Smooth muscle cell (in vitro differentiated cells): ENCODE data around the gene CARS1. TPM values are rescaled to one million over a fixed set of nuclear protein-coding genes. Genes with fewer than 3 reads are reported as not detected.

Experiments used
- DNase-seq: peaks from one replicate; lab custom pipeline; 2025; ENCODE audit not compliant: unreplicated experiment; lab: John Stamatoyannopoulos, UW
- H2AFZ ChIP-seq: fragments of 200-600 bp; sonication (generic); 2 replicates; pipeline ENCODE4 v1.6.0; 2016; ENCODE audit warnings: antibody characterized with exemption, low read depth, mild to moderate bottlenecking
- H3F3A ChIP-seq: fragments of 200-600 bp; sonication (generic); 2 replicates; pipeline ENCODE4 v1.6.0; 2017; ENCODE audit warnings: antibody characterized with exemption, low read depth
- H3K27ac ChIP-seq: fragments of 200-600 bp; sonication (generic); 2 replicates; pipeline ENCODE4 v1.5.1; 2016; ENCODE audit warnings: low read depth, mild to moderate bottlenecking
- H3K27me3 ChIP-seq: fragments of 200-600 bp; sonication (generic); 2 replicates; pipeline ENCODE4 v1.6.1; 2016; ENCODE audit warnings: low read depth, mild to moderate bottlenecking
- H3K36me3 ChIP-seq: fragments of 200-600 bp; sonication (generic); 2 replicates; pipeline ENCODE4 v1.5.1; 2016; ENCODE audit warnings: low read depth
- H3K4me1 ChIP-seq: fragments of 200-600 bp; sonication (generic); 2 replicates; pipeline ENCODE4 v1.5.1; 2016; ENCODE audit warnings: low read depth
- H3K4me2 ChIP-seq: fragments of 200-600 bp; sonication (generic); 2 replicates; pipeline ENCODE4 v1.6.0; 2016; ENCODE audit warnings: mild to moderate bottlenecking
- H3K4me3 ChIP-seq: fragments of 200-600 bp; sonication (generic); 2 replicates; pipeline ENCODE4 v1.5.1; 2016; ENCODE audit warnings: mild to moderate bottlenecking
- H3K79me2 ChIP-seq: fragments of 200-600 bp; sonication (generic); 2 replicates; pipeline ENCODE4 v1.6.0; 2016; ENCODE audit warnings: low read depth, mild to moderate bottlenecking
- H3K9ac ChIP-seq: fragments of 200-600 bp; sonication (generic); 2 replicates; pipeline ENCODE4 v1.6.0; 2016; ENCODE audit warnings: low read depth
- H3K9me3 ChIP-seq: fragments of 200-600 bp; sonication (generic); replicated peaks from 2 replicates; pipeline ENCODE4 v1.5.1; 2016; ENCODE audit warnings: low read depth
- H4K20me1 ChIP-seq: fragments of 200-600 bp; sonication (generic); 2 replicates; pipeline ENCODE4 v1.6.0; 2016; ENCODE audit warnings: low read depth
- WGBS: methylation state at CpG from one replicate; pipeline ENCODE4 v1.1.7; 2016; ENCODE audit warnings: low lambda C conversion rate; 5-methylcytosine and 5-hydroxymethylcytosine counted together
- polyA plus RNA-seq: library from polyadenylated mRNA; unstranded; fragments of >200 nt; fragmentation: Nextera tagmentation; extraction: Ambion mirVana; gene quantifications from 2 replicates; pipeline ENCODE4 v1.2.1, GENCODE V29; 2016
- total RNA-seq: library from RNA; depleted of rRNA; stranded (reverse); fragments of >200 nt; gene quantifications from 2 replicates; pipeline ENCODE4 v1.2.3, GENCODE V29; 2014
- TF ChIP-seq, protein P1 (sequence below): fragments of 200-600 bp; sonication (generic); IDR thresholded peaks from 2 replicates; pipeline ENCODE4 v1.5.1; 2017; ENCODE audit warnings: borderline replicate concordance, mild to moderate bottlenecking, antibody characterized with exemption; ENCODE audit not compliant: insufficient read depth, poor library complexity, severe bottlenecking

Gene CARS1
- total and polyA plus RNA-seq, 2 experiments from 2014 or later: 51.7 to 61.6 TPM

DNA sequence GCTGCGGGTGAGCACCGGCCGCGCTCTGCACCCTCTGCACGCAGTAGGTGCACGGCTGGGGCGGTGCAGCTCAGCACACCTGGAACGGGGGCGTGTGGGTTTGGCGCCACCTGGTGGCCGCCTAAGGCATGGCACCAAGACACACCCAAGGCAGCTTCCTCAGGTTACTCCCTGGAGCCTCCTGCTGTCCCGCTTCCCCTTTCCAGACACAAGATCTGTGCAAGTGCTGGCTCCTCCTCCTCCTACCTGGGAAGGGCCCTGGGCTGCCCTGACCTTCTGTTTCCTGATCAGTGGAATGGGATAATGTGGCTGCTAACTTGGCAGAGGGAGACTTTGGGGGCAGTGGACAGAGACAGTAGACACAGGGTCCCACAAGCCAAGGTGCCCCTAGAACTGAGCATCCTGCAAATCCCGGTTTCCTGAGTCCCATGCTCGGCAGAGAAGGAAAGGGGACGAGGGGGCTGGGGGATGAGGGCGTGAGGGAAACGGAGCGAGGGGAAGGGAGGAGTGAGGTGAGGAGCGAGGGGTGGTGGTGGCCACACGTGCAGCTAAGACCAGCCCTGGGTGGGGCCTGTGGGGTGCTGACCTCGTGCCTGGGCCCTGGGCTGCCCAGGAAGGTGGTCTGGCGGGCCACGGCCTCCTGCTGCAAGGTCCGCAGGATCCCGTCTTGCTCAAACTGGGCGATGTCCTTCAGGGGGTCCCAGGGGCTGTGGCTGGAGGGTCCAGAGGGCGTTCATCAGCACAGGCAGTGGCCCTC, 34.8 kb upstream of the CARS1 start:
- no peak overlapping the region for H3K4me2 ChIP-seq
- DNase-seq: no peak
- no peaks in the 10 kb centered on the region for H3K79me2 ChIP-seq
- 45% methylated on average over 23 of the region's 27 CpGs for WGBS
- H3K27me3 ChIP-seq: no peaks in the 10 kb centered on the region
- TF ChIP-seq, protein P1, sequence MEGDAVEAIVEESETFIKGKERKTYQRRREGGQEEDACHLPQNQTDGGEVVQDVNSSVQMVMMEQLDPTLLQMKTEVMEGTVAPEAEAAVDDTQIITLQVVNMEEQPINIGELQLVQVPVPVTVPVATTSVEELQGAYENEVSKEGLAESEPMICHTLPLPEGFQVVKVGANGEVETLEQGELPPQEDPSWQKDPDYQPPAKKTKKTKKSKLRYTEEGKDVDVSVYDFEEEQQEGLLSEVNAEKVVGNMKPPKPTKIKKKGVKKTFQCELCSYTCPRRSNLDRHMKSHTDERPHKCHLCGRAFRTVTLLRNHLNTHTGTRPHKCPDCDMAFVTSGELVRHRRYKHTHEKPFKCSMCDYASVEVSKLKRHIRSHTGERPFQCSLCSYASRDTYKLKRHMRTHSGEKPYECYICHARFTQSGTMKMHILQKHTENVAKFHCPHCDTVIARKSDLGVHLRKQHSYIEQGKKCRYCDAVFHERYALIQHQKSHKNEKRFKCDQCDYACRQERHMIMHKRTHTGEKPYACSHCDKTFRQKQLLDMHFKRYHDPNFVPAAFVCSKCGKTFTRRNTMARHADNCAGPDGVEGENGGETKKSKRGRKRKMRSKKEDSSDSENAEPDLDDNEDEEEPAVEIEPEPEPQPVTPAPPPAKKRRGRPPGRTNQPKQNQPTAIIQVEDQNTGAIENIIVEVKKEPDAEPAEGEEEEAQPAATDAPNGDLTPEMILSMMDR: peak; percentile 98
- H3K36me3 ChIP-seq: no peaks in the 10 kb centered on the region
- H3K4me1 ChIP-seq: peaks cover 9% of the 10 kb centered on the region
- H2AFZ ChIP-seq: no peak overlapping the region
- no peaks in the 10 kb centered on the region for H3K9me3 ChIP-seq
- no peaks in the 10 kb centered on the region for H4K20me1 ChIP-seq
- H3K9ac ChIP-seq: no peak overlapping the region
- peaks cover 3% of the 10 kb centered on the region for H3F3A ChIP-seq
- no peak overlapping the region for H3K27ac ChIP-seq
- no peak overlapping the region for H3K4me3 ChIP-seq

- Histone ChIP-seq H3K27ac (no peak overlapping the region), H4K20me1 (no peaks in the 10 kb centered on the region), H3F3A (no peaks in the 10 kb centered on the region), H3K9ac (no peak overlapping the region), H3K4me2 (no peak overlapping the region), H3K27me3 (no peaks in the 10 kb centered on the region), H3K4me3 (no peak overlapping the region), H2AFZ (no peak overlapping the region), H3K4me1 (peaks cover 9% of the 10 kb centered on the region), H3K36me3 (no peaks in the 10 kb centered on the region), H3K79me2 (no peaks in the 10 kb centered on the region), H3K9me3 (no peaks in the 10 kb centered on the region)
- DNase-seq: no peak
- WGBS: 81% methylated on average over 14 of the region's 14 CpGs
- TF ChIP-seq, protein P1: no peak
These were observed 34.0 kb upstream of the CARS1 start for GRCh38 chr11:3091081-3091845.

- 97% methylated on average over 12 of the region's 13 CpGs for WGBS
- no peaks in the 10 kb centered on the region for H3K79me2 ChIP-seq
- H3K4me3 ChIP-seq: no peak overlapping the region
- TF ChIP-seq, protein P1: no peak
- no peaks in the 10 kb centered on the region for H3F3A ChIP-seq
- H3K9me3 ChIP-seq: no peaks in the 10 kb centered on the region
- H3K9ac ChIP-seq: no peak overlapping the region
- H2AFZ ChIP-seq: no peak overlapping the region
- no peak overlapping the region for H3K27ac ChIP-seq
- no peaks in the 10 kb centered on the region for H3K27me3 ChIP-seq
- H4K20me1 ChIP-seq: no peaks in the 10 kb centered on the region
- DNase-seq: no peak
- H3K4me1 ChIP-seq: peaks cover 4% of the 10 kb centered on the region
- H3K36me3 ChIP-seq: no peaks in the 10 kb centered on the region
- H3K4me2 ChIP-seq: no peak overlapping the region
These were observed 33.1 kb upstream of the CARS1 start for GRCh38 chr11:3090096-3090901.
